HG03039 (cell line): Measurements from ENCODE around the gene SLC25A22.

Source experiments
- ATAC-seq: cut with Tn5 transposase; IDR thresholded peaks from one replicate; pipeline ENCODE4 v1.9.1; 2021; ENCODE audit warnings: mild to moderate bottlenecking, moderate library complexity; ENCODE audit not compliant: unreplicated experiment

Gene SLC25A22

GRCh38 chr11:804599-804964 lies 6.5 kb upstream of the SLC25A22 start:
- no peak for ATAC-seq

GRCh38 chr11:803770-804598 lies 5.9 kb upstream of the SLC25A22 start:
- ATAC-seq: no peak

- ATAC-seq: no peak
These were observed 5.3 kb upstream of the SLC25A22 start for GRCh38 chr11:803467-803742.

- no peak for ATAC-seq
These were observed 4.8 kb upstream of the SLC25A22 start for GRCh38 chr11:802693-803466.

- ATAC-seq: no peak
These were observed 4.0 kb upstream of the SLC25A22 start for GRCh38 chr11:802018-802617.

- ATAC-seq: no peak
These were observed 3.2 kb upstream of the SLC25A22 start for GRCh38 chr11:801097-801780.

- no peak for ATAC-seq
These were observed 2.4 kb upstream of the SLC25A22 start for GRCh38 chr11:800473-800872.

GRCh38 chr11:799641-800316 lies 1.7 kb upstream of the SLC25A22 start:
- no peak for ATAC-seq

- ATAC-seq: peak; percentile 19
These were observed 587 bp downstream of the SLC25A22 start for GRCh38 chr11:797296-798092.

- ATAC-seq: no peak
These were observed 1.4 kb downstream of the SLC25A22 start for GRCh38 chr11:796565-797295.

- no peak for ATAC-seq
These were observed 2.2 kb downstream of the SLC25A22 start for GRCh38 chr11:795634-796564.

GRCh38 chr11:794766-795633 lies 3.1 kb downstream of the SLC25A22 start:
- ATAC-seq: no peak

- no peak for ATAC-seq
These were observed 3.9 kb downstream of the SLC25A22 start for GRCh38 chr11:794013-794765.

GRCh38 chr11:793556-793955 lies 4.5 kb downstream of the SLC25A22 start:
- no peak for ATAC-seq

- no peak for ATAC-seq
These were observed 5.2 kb downstream of the SLC25A22 start for GRCh38 chr11:792873-793272.

GRCh38 chr11:792535-792821 lies 5.6 kb downstream of the SLC25A22 start:
- no peak for ATAC-seq
